ENCODE results near the gene PIK3R3.

The PIK3R3 gene

GRCh38 chr1:46041974-46042373, 90.5 kb downstream of the PIK3R3 start:
- no peak for DNase-seq (ENCODE audit: low read depth)
- H3K4me3 ChIP-seq (ENCODE audit: low read depth, low read length): no peak overlapping the region
- TF ChIP-seq CTCF (IDR thresholded peaks at IDR 0.05; ENCODE audit: low read depth, low read length, missing control alignments): no peak

DNA sequence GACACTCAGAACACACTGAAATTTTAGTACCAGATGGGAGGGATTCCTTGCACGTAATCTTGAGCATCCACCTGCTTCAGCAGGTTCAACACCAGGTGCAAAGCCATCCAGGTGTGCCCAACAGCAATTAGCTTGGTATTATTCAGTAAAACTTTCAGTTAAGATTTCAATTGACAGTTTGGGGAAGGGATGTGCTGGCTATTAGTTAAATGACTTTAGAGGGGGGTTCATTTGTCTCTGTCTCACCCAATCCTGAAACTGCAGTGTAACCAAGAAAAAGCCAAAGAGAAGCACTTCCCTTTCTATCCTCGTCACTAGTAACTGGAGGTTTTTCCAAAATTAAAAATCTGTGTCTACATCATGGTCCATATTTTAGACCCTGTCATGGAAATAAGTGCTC, 90.9 kb downstream of the PIK3R3 start:
- no peak overlapping the region for H3K4me3 ChIP-seq (ENCODE audit: low read depth, low read length)
- no peak for DNase-seq (ENCODE audit: low read depth)

DNA sequence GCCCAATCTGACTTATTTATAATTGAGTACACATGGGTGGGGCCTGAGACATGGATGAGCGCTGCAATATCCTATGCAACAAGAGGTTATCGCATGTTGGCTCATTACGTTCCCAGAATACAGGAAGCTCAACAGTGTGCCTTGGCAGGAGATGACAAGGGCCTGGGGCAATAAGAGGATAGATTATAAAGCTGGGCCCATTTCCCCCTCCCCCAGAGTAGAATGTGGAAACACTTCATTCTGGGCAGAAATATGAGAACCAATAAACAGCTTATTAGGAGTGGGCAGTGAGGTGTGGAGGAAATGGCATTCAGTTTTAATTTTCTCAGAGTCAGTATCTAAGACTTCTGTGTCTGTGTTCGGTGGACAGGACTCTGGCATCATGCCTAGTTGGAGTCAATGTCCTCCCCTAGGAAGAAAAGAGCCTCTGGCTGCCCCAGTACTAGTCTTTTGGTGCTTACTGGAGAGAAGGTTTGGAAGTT, 92.8 kb downstream of the PIK3R3 start:
- no peak for DNase-seq (ENCODE audit: low read depth)
- TF ChIP-seq CTCF (IDR thresholded peaks at IDR 0.05; ENCODE audit: low read depth, low read length, missing control alignments): no peak
- no peak overlapping the region for H3K4me3 ChIP-seq (ENCODE audit: low read depth, low read length)

More for the DNA sequence above, 90.9 kb downstream of the PIK3R3 start:
- no peak for TF ChIP-seq CTCF (IDR thresholded peaks at IDR 0.05; ENCODE audit: low read depth, low read length, missing control alignments)

DNA sequence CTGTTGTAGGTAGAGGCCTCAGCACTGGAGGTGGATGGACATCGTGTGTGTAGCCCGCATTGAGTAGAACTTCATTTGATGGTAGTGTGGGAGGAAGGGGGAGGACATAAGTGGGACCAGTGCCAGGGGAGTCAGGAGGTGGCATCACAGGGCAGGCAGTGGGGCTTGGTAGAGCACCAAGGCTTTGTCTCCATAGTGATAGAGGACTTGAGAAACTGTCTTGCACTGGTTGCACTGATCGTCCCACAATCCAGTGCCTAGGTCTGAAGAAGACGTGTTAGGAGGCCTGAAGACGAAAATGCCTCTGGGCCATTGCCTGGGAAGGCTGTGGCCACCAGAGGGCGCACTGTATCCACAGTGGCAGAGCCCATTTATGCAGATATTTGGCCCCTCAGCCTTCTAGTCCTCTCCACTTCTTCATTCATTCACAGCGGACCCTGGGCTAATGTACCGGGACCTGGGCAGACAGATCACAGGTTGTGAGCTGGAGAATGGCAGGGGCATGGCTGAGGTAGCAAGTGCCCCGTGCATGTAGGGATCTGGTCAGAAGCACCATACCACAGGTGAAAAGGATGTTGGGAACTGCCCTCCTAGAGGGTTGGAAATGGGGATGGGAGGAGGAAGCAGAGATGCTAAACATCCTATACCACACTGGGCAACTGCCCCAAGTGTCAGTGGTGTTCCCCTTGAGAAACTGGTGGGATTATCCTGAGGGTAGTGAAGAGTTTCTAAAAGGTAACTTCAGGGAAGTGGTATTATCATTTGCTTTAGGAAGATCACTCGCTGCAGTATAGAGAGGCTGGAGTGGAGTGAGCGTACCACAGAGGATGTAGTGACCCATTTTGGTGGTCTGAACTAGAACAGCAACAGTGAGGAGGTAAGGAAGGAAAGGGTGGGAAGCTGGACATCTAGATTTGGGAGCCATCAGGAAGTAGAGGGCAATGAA, 95.3 kb downstream of the PIK3R3 start:
- no peak overlapping the region for H3K4me3 ChIP-seq (ENCODE audit: low read depth, low read length)
- peak; percentile 98 for TF ChIP-seq CTCF (IDR thresholded peaks at IDR 0.05; ENCODE audit: low read depth, low read length, missing control alignments)
- peak; percentile 59 for DNase-seq (ENCODE audit: low read depth)

DNA sequence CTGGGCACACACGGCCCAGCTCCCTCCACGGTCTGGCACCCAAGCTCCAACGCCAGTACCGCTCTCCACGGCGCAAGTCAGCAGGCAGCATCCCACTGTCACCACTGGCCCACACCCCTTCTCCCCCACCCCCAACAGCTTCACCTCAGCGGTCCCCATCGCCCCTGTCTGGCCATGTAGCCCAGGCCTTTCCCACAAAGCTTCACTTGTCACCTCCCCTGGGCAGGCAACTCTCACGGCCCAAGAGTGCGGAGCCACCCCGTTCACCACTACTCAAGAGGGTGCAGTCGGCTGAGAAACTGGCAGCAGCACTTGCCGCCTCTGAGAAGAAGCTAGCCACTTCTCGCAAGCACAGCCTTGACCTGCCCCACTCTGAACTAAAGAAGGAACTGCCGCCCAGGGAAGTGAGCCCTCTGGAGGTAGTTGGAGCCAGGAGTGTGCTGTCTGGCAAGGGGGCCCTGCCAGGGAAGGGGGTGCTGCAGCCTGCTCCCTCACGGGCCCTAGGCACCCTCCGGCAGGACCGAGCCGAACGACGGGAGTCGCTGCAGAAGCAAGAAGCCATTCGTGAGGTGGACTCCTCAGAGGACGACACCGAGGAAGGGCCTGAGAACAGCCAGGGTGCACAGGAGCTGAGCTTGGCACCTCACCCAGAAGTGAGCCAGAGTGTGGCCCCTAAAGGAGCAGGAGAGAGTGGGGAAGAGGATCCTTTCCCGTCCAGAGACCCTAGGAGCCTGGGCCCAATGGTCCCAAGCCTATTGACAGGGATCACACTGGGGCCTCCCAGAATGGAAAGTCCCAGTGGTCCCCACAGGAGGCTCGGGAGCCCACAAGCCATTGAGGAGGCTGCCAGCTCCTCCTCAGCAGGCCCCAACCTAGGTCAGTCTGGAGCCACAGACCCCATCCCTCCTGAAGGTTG, 97.6 kb downstream of the PIK3R3 start:
- no peak for DNase-seq (ENCODE audit: low read depth)
- TF ChIP-seq CTCF (IDR thresholded peaks at IDR 0.05; ENCODE audit: low read depth, low read length, missing control alignments): no peak
- H3K4me3 ChIP-seq (ENCODE audit: low read depth, low read length): no peak overlapping the region

GRCh38 chr1:46030876-46031660, 101.4 kb downstream of the PIK3R3 start:
- no peak for TF ChIP-seq CTCF (IDR thresholded peaks at IDR 0.05; ENCODE audit: low read depth, low read length, missing control alignments)
- no peak for DNase-seq (ENCODE audit: low read depth)
- no peak overlapping the region for H3K4me3 ChIP-seq (ENCODE audit: low read depth, low read length)

Data from GM12864 (cell line).